Panc1 (cell line): ENCODE measurements around the gene ZNF664. TPM values are rescaled to one million over a fixed set of nuclear protein-coding genes. Genes with fewer than 3 reads are reported as not detected.

ENCODE experiments used
- ATAC-seq: fragments of 200-7000 bp; cut with Tn5 transposase; 2 replicates; pipeline ENCODE4 v1.9.1; 2020; ENCODE audit warnings: mild to moderate bottlenecking, moderate library complexity
- BruUV-seq: library from RNA; stranded (reverse); fragments of 400-500 nt; replicated peaks from 2 replicates; lab custom pipeline; 2021; lab: Mats Ljungman, UMichigan
- CTCF ChIA-PET: fragments of 300-600 bp; sonication (Branson Sonifier 250); formaldehyde crosslinking; loops from one replicate; lab custom pipeline; 2022; ENCODE audit warnings: antibody characterized with exemption; lab: Charles Lee
- POLR2A ChIA-PET: fragments of 300-600 bp; sonication (Branson Sonifier 250); formaldehyde crosslinking; loops from one replicate; lab custom pipeline; 2022; ENCODE audit warnings: antibody characterized with exemption; lab: Charles Lee
- DNase-seq: peaks from one replicate; pipeline ENCODE4 v3.0.0-alpha.2; 2010; ENCODE audit warnings: low read depth, low spot score
- H3K27ac ChIP-seq: 2 replicates; pipeline ENCODE4 v1.5.1; 2011; ENCODE audit warnings: mild to moderate bottlenecking, low read length, inconsistent platforms
- H3K27me3 ChIP-seq: fragments of 200-500 bp; sonication (Bioruptor generic); 2 replicates; pipeline ENCODE4 v1.6.0; 2014; ENCODE audit warnings: low read length, inconsistent platforms; ENCODE audit not compliant: control insufficient read depth, insufficient read depth
- H3K36me3 ChIP-seq: fragments of 200-500 bp; sonication (Bioruptor generic); 2 replicates; pipeline ENCODE4 v1.5.1; 2014; ENCODE audit warnings: inconsistent platforms, mild to moderate bottlenecking, low read length, moderate library complexity; ENCODE audit not compliant: control insufficient read depth, insufficient read depth
- H3K4me1 ChIP-seq: 2 replicates; pipeline ENCODE4 v1.5.1; 2011; ENCODE audit warnings: inconsistent platforms, mild to moderate bottlenecking, low read length, moderate library complexity; ENCODE audit not compliant: control insufficient read depth, insufficient read depth
- H3K4me3 ChIP-seq, 2 experiments: 2 replicates each; pipeline ENCODE4 v1.5.1; 2011 to 2012; ENCODE audit warnings: low read depth in 2 of 2, low read length in 2 of 2, mild to moderate bottlenecking in 2 of 2, inconsistent platforms in 1 of 2, moderate library complexity in 1 of 2
- H3K9me3 ChIP-seq: fragments of 200-500 bp; sonication (Bioruptor generic); 2 replicates; pipeline ENCODE4 v1.5.1; 2014; ENCODE audit warnings: low read depth, mild to moderate bottlenecking, inconsistent platforms, low read length, moderate library complexity; ENCODE audit not compliant: control insufficient read depth, insufficient read depth
- POLR2AphosphoS5 ChIP-seq: IDR thresholded peaks from 2 replicates; pipeline ENCODE4 v1.6.1; 2012; ENCODE audit warnings: mild to moderate bottlenecking, low read depth, low read length, moderate library complexity
- SIN3A ChIP-seq: IDR thresholded peaks from 2 replicates; pipeline ENCODE4 v1.6.1; 2012; ENCODE audit warnings: low read depth, mild to moderate bottlenecking, low read length, moderate library complexity, borderline replicate concordance; ENCODE audit not compliant: insufficient read depth
- TCF7L2 ChIP-seq: IDR thresholded peaks from 2 replicates; pipeline ENCODE4 v1.6.1; 2011; ENCODE audit warnings: mild to moderate bottlenecking, low read depth, low read length, inconsistent platforms
- in situ Hi-C: cut with HindIII; loops from 2 replicates; pipeline ENCODE4 v1.10.0; 2016; ENCODE audit warnings: low sequenced_read_pairs, low pct_unique_long_range_greater_than_20kb
- intact Hi-C: fragments of 100-400 bp; cut with micrococcal nuclease; formaldehyde crosslinking; loops from one replicate; pipeline ENCODE4 v1.10.0; 2022; ENCODE audit not compliant: unreplicated experiment
- total RNA-seq: library from RNA; stranded (reverse); gene quantifications from one replicate; pipeline ENCODE4 v1.2.1, GENCODE V29; 2021; ENCODE audit not compliant: unreplicated experiment
- TF ChIP-seq, protein P1 (sequence below), 2 experiments: IDR thresholded peaks; 2 replicates each; pipeline ENCODE4 v1.6.1; 2011 to 2012; ENCODE audit warnings: low read depth in 2 of 2, control low read depth in 1 of 2, low read length in 1 of 2, mild to moderate bottlenecking in 1 of 2, moderate library complexity in 1 of 2; ENCODE audit not compliant: insufficient read depth in 1 of 2
- TF ChIP-seq, protein P2 (sequence below): fragments of 450-650 bp; IDR thresholded peaks from 2 replicates; pipeline ENCODE4 v1.5.1; 2017; ENCODE audit warnings: mild to moderate bottlenecking

The ZNF664 gene
- total RNA-seq, 1 experiment from 2014 or later = 115 TPM

- ChIA-PET POLR2A (no interaction called here), CTCF (no interaction called here)
- Histone ChIP-seq H3K4me1 (peaks cover 8% of the 10 kb centered on the region), H3K4me3 (no peak overlapping the region), H3K36me3 (peaks cover 10% of the 10 kb centered on the region), H3K27me3 (no peaks in the 10 kb centered on the region), H3K27ac (no peak overlapping the region), H3K9me3 (no peaks in the 10 kb centered on the region)
- no TSS peak for BruUV-seq
- ATAC-seq = no peak
- no peak for DNase-seq
- TF ChIP-seq, protein P1, sequence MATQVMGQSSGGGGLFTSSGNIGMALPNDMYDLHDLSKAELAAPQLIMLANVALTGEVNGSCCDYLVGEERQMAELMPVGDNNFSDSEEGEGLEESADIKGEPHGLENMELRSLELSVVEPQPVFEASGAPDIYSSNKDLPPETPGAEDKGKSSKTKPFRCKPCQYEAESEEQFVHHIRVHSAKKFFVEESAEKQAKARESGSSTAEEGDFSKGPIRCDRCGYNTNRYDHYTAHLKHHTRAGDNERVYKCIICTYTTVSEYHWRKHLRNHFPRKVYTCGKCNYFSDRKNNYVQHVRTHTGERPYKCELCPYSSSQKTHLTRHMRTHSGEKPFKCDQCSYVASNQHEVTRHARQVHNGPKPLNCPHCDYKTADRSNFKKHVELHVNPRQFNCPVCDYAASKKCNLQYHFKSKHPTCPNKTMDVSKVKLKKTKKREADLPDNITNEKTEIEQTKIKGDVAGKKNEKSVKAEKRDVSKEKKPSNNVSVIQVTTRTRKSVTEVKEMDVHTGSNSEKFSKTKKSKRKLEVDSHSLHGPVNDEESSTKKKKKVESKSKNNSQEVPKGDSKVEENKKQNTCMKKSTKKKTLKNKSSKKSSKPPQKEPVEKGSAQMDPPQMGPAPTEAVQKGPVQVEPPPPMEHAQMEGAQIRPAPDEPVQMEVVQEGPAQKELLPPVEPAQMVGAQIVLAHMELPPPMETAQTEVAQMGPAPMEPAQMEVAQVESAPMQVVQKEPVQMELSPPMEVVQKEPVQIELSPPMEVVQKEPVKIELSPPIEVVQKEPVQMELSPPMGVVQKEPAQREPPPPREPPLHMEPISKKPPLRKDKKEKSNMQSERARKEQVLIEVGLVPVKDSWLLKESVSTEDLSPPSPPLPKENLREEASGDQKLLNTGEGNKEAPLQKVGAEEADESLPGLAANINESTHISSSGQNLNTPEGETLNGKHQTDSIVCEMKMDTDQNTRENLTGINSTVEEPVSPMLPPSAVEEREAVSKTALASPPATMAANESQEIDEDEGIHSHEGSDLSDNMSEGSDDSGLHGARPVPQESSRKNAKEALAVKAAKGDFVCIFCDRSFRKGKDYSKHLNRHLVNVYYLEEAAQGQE (IDR thresholded peaks at IDR 0.05; ENCODE audit: insufficient read depth in 1 of 2, low read depth in 2 of 2, low read length in 1 of 2) = no peak
- no peak for TF ChIP-seq POLR2AphosphoS5
- TF ChIP-seq, protein P2, sequence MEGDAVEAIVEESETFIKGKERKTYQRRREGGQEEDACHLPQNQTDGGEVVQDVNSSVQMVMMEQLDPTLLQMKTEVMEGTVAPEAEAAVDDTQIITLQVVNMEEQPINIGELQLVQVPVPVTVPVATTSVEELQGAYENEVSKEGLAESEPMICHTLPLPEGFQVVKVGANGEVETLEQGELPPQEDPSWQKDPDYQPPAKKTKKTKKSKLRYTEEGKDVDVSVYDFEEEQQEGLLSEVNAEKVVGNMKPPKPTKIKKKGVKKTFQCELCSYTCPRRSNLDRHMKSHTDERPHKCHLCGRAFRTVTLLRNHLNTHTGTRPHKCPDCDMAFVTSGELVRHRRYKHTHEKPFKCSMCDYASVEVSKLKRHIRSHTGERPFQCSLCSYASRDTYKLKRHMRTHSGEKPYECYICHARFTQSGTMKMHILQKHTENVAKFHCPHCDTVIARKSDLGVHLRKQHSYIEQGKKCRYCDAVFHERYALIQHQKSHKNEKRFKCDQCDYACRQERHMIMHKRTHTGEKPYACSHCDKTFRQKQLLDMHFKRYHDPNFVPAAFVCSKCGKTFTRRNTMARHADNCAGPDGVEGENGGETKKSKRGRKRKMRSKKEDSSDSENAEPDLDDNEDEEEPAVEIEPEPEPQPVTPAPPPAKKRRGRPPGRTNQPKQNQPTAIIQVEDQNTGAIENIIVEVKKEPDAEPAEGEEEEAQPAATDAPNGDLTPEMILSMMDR = no peak
- no peak for TF ChIP-seq TCF7L2
- TF ChIP-seq SIN3A = no peak
- intact Hi-C loops (no loop called here), in situ Hi-C loops (no loop called here)
Observed at GRCh38 chr12:123976227-123976826, 3.3 kb downstream of the ZNF664 start.

DNA sequence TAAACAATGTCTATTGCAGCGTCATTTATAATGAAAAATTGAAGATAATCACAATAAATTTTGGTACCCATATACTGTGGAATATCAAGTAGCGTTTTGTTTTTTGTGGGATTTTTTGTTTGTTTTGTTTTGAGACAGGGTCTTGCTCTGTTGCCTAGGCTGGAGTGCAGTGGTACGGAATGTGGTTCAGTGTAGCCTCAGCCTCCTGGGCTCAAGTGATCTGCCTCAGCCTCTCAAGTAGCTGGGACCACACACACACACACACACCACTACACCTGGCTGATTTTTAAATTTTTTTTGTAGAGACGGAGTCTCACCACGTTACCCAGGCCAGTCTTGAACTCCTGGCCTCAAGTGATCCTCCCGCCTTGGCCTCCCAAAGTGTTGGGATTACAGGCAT, 6.6 kb downstream of the ZNF664 start:
- no peak for ATAC-seq
- Histone ChIP-seq H3K4me1 (peaks cover 3% of the 10 kb centered on the region), H3K9me3 (no peaks in the 10 kb centered on the region), H3K36me3 (peaks cover 11% of the 10 kb centered on the region; the same call in 1 of the 2 replicates), H3K4me3 (no peak overlapping the region), H3K27me3 (no peaks in the 10 kb centered on the region), H3K27ac (no peak overlapping the region)
- BruUV-seq = no TSS peak
- in situ Hi-C loops = no loop called here
- intact Hi-C loops = no loop called here
- CTCF ChIA-PET = no interaction called here
- POLR2A ChIA-PET = interaction anchor here (0.6 kb wide), 1 partner anchor 63 kb away, joined by 5 read pairs; no protein-coding TSS in a partner anchor
- DNase-seq = no peak
- TF ChIP-seq TCF7L2 (no peak), SIN3A (no peak), POLR2AphosphoS5 (no peak)
- TF ChIP-seq, protein P1 (IDR thresholded peaks at IDR 0.05; ENCODE audit: insufficient read depth in 1 of 2, low read depth in 2 of 2, low read length in 1 of 2) = no peak
- TF ChIP-seq, protein P2 = no peak
